Measurements from ENCODE around the gene NAP1L1. TPM values are rescaled to one million over a fixed set of nuclear protein-coding genes. Genes with fewer than 3 reads are reported as not detected.

The NAP1L1 gene
- total RNA-seq, 2 experiments from 2014 or later = 478 to 488 TPM

DNA sequence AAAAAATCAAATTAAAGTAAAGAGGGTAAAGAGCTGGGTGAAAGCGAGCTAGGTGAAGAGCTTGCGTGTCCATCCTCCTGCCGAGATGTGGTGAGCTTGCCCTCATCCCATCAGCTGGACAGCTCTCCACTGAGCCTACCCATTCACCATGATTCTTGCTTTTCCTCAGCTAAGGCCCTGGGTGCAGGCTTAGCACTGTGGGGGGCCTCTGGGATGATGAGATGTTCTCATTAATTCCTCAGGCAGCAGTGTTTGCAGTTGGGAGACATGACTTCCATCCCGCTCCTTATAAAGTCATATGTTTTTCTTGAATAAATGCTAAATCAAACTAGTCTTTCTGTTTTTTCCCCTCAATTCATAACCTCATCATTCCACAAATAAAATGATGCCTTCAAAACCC is 70.9 kb downstream of the NAP1L1 start:
- DNase-seq = no peak
- peaks cover 19% of the 10 kb centered on the region for H3K4me1 Mint-ChIP-seq (ENCODE audit: low read depth)
- H3K27me3 Mint-ChIP-seq (ENCODE audit: low read depth) = no peaks in the 10 kb centered on the region
- ATAC-seq = no peak
- H3K36me3 Mint-ChIP-seq (ENCODE audit: low read depth) = peaks cover 4% of the 10 kb centered on the region
- ChIA-PET CTCF (interaction anchor here (0.7 kb wide), 1 partner anchor 52 kb away, joined by 3 read pairs; no protein-coding TSS in a partner anchor), POLR2A (no interaction called here)
- H3K27ac Mint-ChIP-seq = no peak overlapping the region
- H3K4me3 Mint-ChIP-seq = no peak overlapping the region
- peaks cover 4% of the 10 kb centered on the region for H3K9me3 Mint-ChIP-seq (ENCODE audit: insufficient read depth)

DNA sequence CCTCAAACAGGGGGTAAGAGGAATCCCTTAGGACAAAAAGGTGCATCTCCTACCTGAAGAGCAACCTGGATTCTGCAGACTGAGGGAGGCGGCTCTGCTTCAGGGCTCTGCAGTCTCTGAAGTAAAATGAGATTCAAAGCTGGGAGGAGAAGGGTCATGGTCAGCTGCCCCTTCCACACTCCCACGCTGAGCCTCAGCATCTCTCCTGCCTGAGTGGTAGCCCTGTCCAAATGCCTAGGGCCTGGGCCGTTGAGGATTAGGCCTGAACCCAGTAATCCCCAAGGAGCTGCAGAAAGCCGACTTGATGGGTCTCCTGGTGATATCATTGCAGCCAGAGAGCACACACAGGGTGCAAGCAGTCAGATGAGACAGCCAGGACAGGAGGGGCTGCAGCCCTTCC is 71.8 kb downstream of the NAP1L1 start:
- DNase-seq (no peak), ATAC-seq (no peak)
- H3K9me3 Mint-ChIP-seq (ENCODE audit: insufficient read depth) = peaks cover 4% of the 10 kb centered on the region
- CTCF ChIA-PET = no interaction called here
- no peaks in the 10 kb centered on the region for H3K27me3 Mint-ChIP-seq (ENCODE audit: low read depth)
- no peak overlapping the region for H3K27ac Mint-ChIP-seq
- peaks cover 4% of the 10 kb centered on the region for H3K36me3 Mint-ChIP-seq (ENCODE audit: low read depth)
- POLR2A ChIA-PET = no interaction called here
- no peak overlapping the region for H3K4me3 Mint-ChIP-seq
- peaks cover 13% of the 10 kb centered on the region for H3K4me1 Mint-ChIP-seq (ENCODE audit: low read depth)

DNA sequence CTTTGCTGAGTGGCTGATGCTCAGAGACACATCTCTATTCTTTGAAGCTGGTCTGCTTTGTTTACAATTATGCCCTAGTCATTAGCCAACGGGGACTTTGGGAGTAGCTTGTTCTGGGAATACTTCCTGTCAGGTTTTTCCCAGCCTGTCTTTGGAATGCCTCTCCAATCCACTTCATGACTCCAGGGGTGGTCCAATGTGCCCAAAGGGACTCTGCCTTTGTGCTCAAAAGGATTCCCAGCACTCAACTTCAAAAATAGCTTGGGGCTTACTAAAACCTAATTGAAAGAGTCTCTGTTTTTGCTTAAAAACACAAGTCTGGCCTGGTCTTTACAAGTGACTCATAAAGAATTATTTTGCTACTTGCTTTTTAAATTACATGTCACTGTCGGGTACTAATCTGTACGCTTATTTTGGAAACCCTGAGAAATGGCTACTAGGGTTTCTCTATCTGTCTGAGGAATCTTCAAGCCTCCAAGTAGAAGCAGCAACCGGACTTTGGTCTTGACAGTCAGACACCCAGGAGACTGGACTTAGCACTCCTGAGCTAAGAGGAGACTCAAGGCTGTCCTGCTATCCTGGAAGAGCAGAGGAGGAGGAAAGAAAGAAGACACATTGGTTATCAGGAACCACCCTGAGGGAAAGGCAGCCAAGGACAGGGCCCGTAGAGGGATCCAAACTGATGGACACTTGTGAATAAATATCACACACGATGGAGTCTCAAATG is 73.6 kb downstream of the NAP1L1 start:
- ATAC-seq = no peak
- H3K4me3 Mint-ChIP-seq = no peak overlapping the region
- ChIA-PET POLR2A (interaction anchor here (0.8 kb wide), 1 partner anchor 21 kb away, joined by 3 read pairs; the partner anchor contains the start of gene PHLDA1), CTCF (interaction anchor here (1.5 kb wide), 1 partner anchor 9 kb away, joined by 4 read pairs; no protein-coding TSS in a partner anchor)
- H3K36me3 Mint-ChIP-seq (ENCODE audit: low read depth) = no peaks in the 10 kb centered on the region
- H3K4me1 Mint-ChIP-seq (ENCODE audit: low read depth) = peaks cover 8% of the 10 kb centered on the region
- H3K9me3 Mint-ChIP-seq (ENCODE audit: insufficient read depth) = no peaks in the 10 kb centered on the region
- DNase-seq = no peak
- peaks cover 5% of the 10 kb centered on the region for H3K27me3 Mint-ChIP-seq (ENCODE audit: low read depth)
- no peak overlapping the region for H3K27ac Mint-ChIP-seq

DNA sequence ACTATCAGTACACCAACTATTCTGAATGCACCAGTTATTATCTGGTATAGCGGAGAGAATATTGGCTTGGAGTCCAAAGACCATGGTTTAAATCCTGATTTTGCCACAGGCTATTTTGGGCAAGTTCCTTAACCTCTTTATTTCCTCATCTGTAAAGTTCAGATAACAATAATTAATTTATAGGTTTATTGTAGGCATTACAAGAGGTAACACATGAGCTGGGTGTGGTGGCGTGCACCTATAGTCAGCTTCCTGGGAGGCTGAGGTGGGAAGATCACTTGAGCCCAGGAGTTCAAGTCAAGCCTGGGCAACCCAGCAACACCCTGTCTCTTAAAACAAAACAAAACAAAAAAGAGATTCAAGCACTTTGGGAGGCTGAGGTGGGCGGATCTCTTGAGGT is 76.1 kb downstream of the NAP1L1 start:
- CTCF ChIA-PET = no interaction called here
- H3K27ac Mint-ChIP-seq = no peak overlapping the region
- POLR2A ChIA-PET = no interaction called here

DNA sequence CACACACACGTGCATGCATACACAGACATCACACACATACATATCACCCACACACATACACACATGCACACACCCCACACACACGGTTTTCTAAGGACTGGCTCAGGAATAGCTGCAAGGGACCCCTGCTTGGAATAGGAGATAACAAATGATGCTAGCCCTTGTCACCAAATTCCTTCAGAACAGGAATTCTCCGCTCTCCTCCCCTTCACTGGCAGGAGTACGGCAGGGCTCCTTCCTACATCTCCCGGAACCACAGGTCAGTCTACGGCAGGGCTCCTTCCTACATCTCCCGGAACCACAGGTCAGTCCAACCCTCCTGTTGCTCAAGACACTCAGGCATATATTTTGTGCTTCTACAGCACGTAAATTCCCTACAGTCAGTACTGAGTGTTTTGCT is 76.8 kb downstream of the NAP1L1 start:
- H3K4me1 Mint-ChIP-seq (ENCODE audit: low read depth) = no peaks in the 10 kb centered on the region
- no peak overlapping the region for H3K4me3 Mint-ChIP-seq
- H3K27me3 Mint-ChIP-seq (ENCODE audit: low read depth) = peaks cover 5% of the 10 kb centered on the region
- ChIA-PET CTCF (no interaction called here), POLR2A (no interaction called here)
- no peaks in the 10 kb centered on the region for H3K36me3 Mint-ChIP-seq (ENCODE audit: low read depth)
- no peak overlapping the region for H3K27ac Mint-ChIP-seq
- H3K9me3 Mint-ChIP-seq (ENCODE audit: insufficient read depth) = peaks cover 7% of the 10 kb centered on the region
- no peak for DNase-seq
- no peak for ATAC-seq

More for the DNA sequence above, 76.1 kb downstream of the NAP1L1 start:
- ATAC-seq (no peak), DNase-seq (no peak)
- H3K36me3 Mint-ChIP-seq (ENCODE audit: low read depth) = no peaks in the 10 kb centered on the region
- no peaks in the 10 kb centered on the region for H3K4me1 Mint-ChIP-seq (ENCODE audit: low read depth)
- H3K9me3 Mint-ChIP-seq (ENCODE audit: insufficient read depth) = peaks cover 7% of the 10 kb centered on the region
- H3K4me3 Mint-ChIP-seq = no peak overlapping the region
- H3K27me3 Mint-ChIP-seq (ENCODE audit: low read depth) = peaks cover 5% of the 10 kb centered on the region

DNA sequence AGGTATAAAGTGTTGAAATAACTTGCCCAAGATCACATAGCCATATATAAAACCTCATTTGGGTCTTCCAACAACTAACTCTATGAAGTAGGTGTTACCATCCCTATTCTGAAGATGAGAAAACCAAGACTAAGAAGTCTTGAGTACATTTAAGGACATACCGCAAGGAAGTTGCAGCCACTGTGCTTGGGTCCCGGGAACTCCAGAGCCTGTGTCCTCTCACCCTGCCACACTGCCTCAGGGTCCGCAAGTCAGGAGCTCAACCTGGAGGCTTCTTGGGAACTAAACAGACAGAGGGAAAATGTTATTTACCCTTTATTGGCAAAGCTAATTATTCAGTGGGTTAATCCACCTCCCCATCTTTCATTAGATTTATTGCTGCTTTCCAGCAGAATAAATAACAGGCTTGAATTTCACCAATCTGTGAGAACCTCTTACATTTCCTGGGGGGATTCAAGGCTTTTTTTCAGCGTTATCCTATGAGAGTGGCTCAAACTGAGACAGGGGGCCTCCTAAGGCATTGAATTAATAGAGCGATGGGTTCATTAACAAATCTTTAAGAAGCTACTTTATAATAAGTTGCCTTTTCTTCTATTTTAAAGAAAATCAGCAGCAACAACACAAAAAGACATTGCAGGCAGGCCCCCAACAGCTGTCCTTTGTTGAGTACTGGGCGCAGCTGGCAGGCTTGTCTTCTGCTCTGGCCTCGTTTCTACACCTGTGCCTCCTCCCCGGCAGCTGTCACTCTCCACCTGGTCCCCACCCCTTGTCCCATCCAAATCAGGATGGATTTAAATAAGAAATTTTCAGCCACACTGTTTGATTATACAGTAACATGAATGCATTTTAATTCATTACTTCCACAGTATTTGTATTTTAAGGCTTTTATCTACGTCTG is 78.2 kb downstream of the NAP1L1 start:
- ChIA-PET POLR2A (interaction anchor here (0.5 to 0.8 kb wide), 2 partner anchors 25 to 342 kb away, joined by 3 read pairs; partner anchors contain the start of genes BBS10 and PHLDA1), CTCF (interaction anchor here (0.8 kb wide), 1 partner anchor 21 kb away, joined by 3 read pairs; no protein-coding TSS in a partner anchor)
- H3K4me1 Mint-ChIP-seq (ENCODE audit: low read depth) = no peaks in the 10 kb centered on the region
- no peak overlapping the region for H3K27ac Mint-ChIP-seq
- peaks cover 5% of the 10 kb centered on the region for H3K27me3 Mint-ChIP-seq (ENCODE audit: low read depth)
- H3K4me3 Mint-ChIP-seq = no peak overlapping the region
- peaks cover 7% of the 10 kb centered on the region for H3K9me3 Mint-ChIP-seq (ENCODE audit: insufficient read depth)
- ATAC-seq = no peak
- H3K36me3 Mint-ChIP-seq (ENCODE audit: low read depth) = no peaks in the 10 kb centered on the region
- no peak for DNase-seq

DNA sequence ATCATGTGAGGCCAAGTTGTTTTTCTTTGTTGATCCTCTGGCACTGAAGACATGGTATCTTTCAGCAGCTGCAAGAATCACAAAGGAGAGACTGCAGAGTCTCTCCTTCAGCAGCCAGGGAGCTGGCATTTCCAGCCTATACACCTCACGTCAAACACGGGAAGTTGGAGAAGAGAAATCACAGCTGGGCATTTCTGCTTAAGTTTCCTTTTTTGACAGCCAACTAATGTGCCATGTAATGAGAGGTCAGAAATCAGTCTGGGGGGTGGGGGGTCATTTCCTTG is 81.2 kb downstream of the NAP1L1 start:
- Mint-ChIP-seq H3K36me3 (ENCODE audit: low read depth) (no peaks in the 10 kb centered on the region), H3K4me3 (no peak overlapping the region), H3K9me3 (ENCODE audit: insufficient read depth) (peaks cover 7% of the 10 kb centered on the region), H3K27me3 (ENCODE audit: low read depth) (peaks cover 5% of the 10 kb centered on the region), H3K27ac (no peak overlapping the region), H3K4me1 (ENCODE audit: low read depth) (no peaks in the 10 kb centered on the region)
- no peak for DNase-seq
- POLR2A ChIA-PET = no interaction called here
- CTCF ChIA-PET = no interaction called here
- ATAC-seq = no peak

DNA sequence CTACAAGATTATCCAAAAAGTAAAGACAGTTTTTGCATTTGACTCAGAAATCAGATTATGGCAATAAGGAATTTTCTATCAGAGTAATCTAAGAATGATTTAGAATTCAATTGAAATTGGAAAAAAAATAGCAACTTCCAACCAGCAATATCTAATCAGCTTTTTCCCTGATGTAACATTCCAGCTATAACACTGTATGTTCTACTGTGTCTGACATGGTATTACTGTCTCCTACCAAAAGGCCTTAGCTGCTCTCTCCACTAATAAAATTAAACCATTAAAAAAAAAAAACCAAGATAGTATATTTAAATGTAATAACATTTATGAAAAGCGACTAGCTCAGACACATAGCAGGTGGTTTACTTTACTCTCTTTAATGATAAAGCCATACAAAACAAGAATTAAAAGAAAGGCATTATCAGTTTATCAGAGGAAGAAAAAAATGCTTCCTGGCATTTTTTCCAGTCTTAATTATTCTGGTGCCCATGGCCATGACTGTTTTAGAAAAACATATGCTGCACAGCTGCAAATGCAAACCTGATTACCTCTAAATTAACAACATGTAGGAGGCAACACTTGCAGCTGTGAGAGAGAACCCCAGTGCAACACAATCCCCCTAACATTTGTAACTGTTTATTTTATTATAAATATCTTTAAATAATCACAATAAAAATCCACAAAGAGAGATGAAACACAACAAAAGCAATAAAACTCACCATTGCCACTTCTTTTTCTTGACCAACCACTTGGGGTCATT is 81.7 kb downstream of the NAP1L1 start:
- Mint-ChIP-seq H3K9me3 (ENCODE audit: insufficient read depth) (peaks cover 7% of the 10 kb centered on the region), H3K4me1 (ENCODE audit: low read depth) (peaks cover under 1% of the 10 kb centered on the region), H3K36me3 (ENCODE audit: low read depth) (no peaks in the 10 kb centered on the region), H3K27ac (no peak overlapping the region), H3K4me3 (no peak overlapping the region), H3K27me3 (ENCODE audit: low read depth) (peaks cover 5% of the 10 kb centered on the region)
- CTCF ChIA-PET = no interaction called here
- POLR2A ChIA-PET = no interaction called here
- ATAC-seq = no peak
- no peak for DNase-seq

DNA sequence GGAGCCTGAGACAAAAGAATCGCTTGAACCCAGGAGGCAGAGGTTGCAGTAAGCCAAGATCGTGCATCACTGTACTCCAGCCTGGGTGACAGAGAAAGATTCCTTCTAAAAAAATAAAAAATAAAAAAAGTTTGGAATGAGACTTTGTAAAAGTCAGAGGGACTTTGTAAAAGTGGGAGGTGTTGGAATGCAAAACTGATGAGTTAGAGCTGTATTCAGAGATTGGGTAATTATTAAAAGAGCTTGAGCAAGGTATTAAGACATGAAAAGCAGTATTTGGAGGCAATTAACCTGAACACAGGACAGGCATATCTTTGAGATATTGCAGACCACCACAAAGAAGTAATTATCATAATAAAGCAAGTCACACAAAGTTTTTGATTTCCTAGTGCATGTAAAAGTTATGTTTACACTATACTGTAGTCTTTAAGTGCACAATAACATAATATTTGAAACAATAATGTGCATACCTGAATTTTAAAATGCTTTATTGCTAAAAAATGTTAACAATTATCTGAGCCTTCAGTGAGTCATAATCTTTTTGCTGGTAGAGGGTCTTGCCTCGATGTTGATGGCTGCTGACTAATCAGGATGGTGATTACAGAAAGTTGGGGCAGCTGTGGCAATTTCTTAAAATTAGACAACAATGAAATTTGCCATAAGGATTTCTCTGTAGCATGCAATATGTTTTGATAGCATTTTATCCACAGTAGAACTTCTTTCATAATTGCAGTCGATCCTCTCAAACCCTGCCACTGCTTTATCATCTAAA is 86.0 kb downstream of the NAP1L1 start:
- no peak for DNase-seq
- no peaks in the 10 kb centered on the region for H3K27me3 Mint-ChIP-seq (ENCODE audit: low read depth)
- no peak overlapping the region for H3K4me3 Mint-ChIP-seq
- ChIA-PET CTCF (no interaction called here), POLR2A (no interaction called here)
- peaks cover 15% of the 10 kb centered on the region for H3K4me1 Mint-ChIP-seq (ENCODE audit: low read depth)
- no peak for ATAC-seq
- no peak overlapping the region for H3K27ac Mint-ChIP-seq
- no peaks in the 10 kb centered on the region for H3K36me3 Mint-ChIP-seq (ENCODE audit: low read depth)
- H3K9me3 Mint-ChIP-seq (ENCODE audit: insufficient read depth) = no peaks in the 10 kb centered on the region

DNA sequence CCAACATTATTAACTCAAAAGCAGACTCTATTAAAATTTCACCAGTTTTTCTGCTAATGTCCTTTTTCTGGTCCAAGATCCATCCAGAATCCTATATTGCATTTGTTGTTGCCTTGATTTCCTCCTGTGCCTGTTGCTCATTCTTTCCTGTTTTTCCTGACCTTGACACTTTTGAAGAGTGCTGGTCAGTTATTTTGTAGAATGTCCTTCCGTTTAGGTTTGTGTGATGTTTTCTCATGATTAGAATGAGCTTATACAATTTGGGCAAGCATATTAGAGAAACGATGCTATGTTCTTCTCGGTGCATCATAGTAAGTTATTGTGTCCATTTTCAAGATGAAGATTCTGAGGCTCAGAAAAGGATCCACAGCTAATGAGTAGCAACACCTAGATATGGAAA is 86.8 kb downstream of the NAP1L1 start:
- DNase-seq (no peak), ATAC-seq (no peak)
- POLR2A ChIA-PET = interaction anchor here (0.6 kb wide), 1 partner anchor 39 kb away, joined by 3 read pairs; no protein-coding TSS in a partner anchor
- Mint-ChIP-seq H3K4me1 (ENCODE audit: low read depth) (peaks cover 18% of the 10 kb centered on the region), H3K36me3 (ENCODE audit: low read depth) (no peaks in the 10 kb centered on the region), H3K27me3 (ENCODE audit: low read depth) (no peaks in the 10 kb centered on the region), H3K9me3 (ENCODE audit: insufficient read depth) (no peaks in the 10 kb centered on the region), H3K4me3 (no peak overlapping the region), H3K27ac (no peak overlapping the region)
- CTCF ChIA-PET = no interaction called here

DNA sequence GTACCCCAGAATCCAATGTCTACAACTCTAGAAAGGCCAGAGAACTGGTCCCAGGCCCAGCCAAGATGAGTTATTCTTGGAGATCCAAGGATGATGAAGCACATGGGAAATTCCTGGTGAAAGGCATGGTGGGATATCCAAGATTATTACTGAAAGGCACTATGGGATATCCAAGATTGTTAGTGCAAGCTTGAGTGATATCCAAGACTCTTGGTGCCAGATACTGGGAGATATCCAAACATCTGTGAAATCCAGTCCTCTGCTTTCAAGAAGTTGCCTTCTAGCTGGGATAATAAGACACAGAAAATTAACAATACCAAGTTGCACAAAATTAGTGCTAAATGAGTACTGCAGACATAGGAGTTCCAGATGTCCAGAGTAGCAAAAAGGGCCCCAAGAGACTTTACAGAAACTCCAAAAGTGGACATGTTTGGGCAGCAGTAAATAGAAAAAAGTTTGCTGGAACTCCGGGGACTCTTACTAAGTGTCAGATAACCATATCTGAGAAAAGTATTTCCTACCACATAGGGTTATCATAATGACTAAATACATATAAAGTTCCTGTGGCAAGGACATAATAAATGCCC is 87.5 kb downstream of the NAP1L1 start:
- Mint-ChIP-seq H3K36me3 (ENCODE audit: low read depth) (no peaks in the 10 kb centered on the region), H3K27me3 (ENCODE audit: low read depth) (no peaks in the 10 kb centered on the region), H3K9me3 (ENCODE audit: insufficient read depth) (no peaks in the 10 kb centered on the region), H3K4me3 (no peak overlapping the region), H3K4me1 (ENCODE audit: low read depth) (peaks cover 18% of the 10 kb centered on the region), H3K27ac (no peak overlapping the region)
- ChIA-PET POLR2A (no interaction called here), CTCF (no interaction called here)
- no peak for DNase-seq
- ATAC-seq = no peak
